NCI-H69 (cell line): ENCODE measurements around the gene RAB3GAP1.
"Not testable (repeated sequence)": the region's sequence is repeated elsewhere in the genome, so short reads cannot be mapped to it uniquely, and the experiment has no call there.

ENCODE experiments used
- DNase-seq: peaks from one replicate; lab custom pipeline; 2025; lab: John Stamatoyannopoulos, UW

The RAB3GAP1 gene

DNA sequence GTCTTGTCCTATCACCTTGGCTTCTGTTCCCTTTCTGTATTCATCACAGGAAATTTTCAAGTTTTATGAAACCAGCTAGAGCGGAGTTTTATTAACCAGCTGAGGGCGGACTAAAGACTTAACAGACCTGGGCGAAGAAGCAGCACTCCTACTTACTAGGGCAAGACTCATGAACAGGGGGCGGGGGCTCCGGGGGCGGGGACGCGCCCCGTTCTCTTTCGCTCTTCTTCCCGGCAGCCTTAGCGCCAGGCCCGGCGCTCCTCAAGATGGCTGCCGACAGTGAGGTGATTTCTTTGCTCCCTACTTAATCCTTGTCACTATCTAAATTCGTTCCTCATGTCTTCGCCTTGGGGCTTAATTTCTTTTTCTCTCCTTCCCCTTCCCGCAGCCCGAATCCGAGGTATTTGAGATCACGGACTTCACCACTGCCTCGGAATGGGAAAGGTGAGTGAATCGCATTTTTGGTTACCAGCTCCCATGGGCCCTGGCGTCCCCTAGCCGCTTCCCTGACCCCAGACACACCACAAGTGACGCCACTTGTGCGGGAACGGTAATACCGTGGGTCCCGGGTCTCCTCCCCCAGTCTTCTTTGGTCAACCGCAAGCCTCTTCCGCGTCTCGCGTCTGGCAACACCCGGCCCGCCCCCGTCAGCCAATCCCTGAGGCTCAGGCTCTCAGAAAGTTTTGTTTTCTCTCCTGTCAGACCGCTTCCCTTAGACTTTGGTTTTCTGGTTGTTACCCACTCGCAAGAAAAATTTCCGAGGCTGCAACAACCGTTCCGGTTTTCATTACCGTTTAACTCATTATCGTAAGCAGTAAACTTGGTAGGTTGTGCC lies at the start of gene RAB3GAP1:
RAB3GAP1 (plus strand) TSS at position 251 of the 835 bp plus-strand sequence; CDS start at position 267, 16 bp downstream.
- DNase-seq = peak; percentile 83

- DNase-seq = no peak
These were observed 49.3 kb upstream of the RAB3GAP1 start for GRCh38 chr2:135002836-135003235.

- peak; percentile 86 for DNase-seq
These were observed 47.9 kb upstream of the RAB3GAP1 start for GRCh38 chr2:135004005-135004746.

DNA sequence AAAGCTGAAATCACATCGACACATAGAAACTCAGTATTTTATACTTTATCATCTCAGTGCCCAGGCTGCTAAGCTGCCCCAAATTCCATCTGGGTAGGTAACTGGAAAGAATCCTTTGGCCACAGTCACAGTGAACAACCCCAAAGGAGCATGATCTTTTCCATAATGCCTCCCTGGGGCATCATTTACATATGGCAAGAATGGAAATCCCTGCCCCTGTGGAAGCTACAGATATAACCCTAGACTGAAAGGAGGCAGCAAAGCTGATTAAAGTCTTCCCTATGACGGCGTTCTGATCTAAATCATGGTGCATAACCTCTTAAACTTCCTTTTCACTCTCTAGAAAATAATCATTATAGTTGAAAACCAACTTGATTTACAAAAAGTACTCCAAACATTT lies 46.3 kb upstream of the RAB3GAP1 start:
- peak; percentile 5 for DNase-seq

GRCh38 chr2:135009339-135009738 lies 42.8 kb upstream of the RAB3GAP1 start:
- DNase-seq = no peak

GRCh38 chr2:135010200-135010942 lies 41.7 kb upstream of the RAB3GAP1 start:
- DNase-seq = no peak

GRCh38 chr2:135011633-135012032 lies 40.5 kb upstream of the RAB3GAP1 start:
- DNase-seq = no peak

DNA sequence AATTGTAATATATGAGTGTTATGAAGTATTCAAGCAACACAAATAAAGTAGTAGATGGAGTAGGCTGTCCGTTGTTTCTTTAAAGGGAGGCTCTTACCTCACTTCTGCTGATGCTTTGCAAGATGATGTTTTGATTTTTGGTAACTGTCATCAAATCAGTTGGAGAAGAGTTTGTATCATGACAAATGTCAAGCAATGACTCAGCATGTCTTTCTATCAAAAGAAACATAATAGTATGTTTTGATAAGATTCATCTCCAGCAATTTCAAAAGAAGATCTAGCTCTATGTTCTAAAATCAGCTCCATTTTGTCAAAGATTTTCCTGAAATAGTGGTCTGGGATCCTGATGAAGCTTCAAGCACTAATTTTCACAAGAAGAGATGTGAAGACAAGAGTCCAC lies 30.5 kb upstream of the RAB3GAP1 start:
- DNase-seq = no peak

DNA sequence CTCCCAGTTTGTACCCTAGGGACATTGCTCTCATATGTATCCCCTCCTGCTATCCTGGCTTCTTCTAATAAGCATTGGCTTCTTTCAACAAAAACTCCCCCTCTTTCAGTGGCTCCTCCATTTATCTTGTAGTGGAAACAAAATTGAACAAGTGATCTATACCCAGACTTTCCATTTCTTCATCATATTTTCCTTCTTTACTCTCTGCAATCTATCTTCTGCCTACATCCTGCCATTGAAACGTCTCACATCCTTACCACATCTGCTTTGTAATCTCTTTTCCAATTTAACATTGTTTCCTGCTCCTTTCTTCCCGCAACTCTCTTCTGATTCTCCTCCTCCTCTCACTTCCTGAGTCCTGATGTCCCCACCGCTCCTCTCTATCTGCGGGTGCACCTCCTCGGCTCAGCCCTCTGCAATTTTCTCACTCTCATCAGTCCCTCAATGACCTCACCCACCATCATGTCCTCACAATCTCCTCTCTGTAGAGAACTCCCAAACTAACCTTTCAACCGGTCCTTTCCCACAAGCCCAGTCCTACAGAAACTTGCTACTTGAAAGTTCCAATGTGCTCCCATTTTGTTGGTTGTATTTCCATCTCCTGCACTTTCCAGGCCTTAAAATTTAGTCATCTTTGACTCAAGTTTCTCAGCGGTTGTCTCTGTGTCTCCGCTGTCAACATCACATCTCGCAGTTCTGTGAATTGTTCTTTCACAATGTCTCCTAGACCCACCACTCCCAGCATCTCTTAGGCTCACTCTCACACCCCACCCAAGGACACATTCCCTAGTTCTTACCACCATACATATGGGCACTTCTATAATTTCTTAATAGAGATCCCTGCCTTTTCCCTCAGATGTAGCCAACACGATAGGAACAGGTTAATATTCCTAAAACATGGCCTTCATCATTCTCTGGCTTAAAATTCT lies 28.9 kb upstream of the RAB3GAP1 start:
- no peak for DNase-seq

DNA sequence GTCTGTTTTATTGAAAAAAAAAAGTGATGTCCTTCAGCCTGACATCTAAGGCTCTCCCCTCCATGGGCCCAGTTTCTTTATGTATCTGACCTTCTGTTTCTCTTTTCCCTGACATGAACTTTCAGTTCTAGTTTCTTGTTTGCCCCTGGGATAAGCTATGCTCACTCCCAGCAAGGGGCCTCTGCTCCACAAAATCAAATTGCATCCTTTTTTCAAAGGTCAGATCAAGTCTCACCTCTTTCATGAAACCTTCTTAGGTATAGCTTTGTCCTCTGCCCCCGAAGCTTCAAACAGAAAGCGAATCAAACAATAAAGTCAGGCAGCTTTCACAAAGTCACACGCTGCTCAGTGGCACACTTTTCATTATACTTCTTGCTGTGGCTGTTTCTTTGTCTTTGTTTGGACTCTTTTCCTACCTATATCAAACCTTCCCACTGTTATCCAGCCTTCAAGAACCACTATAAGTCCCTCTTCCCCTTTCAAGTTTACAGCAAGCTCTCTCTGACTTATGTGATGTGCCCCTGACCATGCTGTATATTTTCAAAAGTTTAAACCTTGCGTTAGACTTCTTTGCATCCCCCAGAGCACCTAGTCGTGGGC lies 28.1 kb upstream of the RAB3GAP1 start:
- no peak for DNase-seq

- no peak for DNase-seq
These were observed 22.5 kb upstream of the RAB3GAP1 start for GRCh38 chr2:135029481-135030134.

DNA sequence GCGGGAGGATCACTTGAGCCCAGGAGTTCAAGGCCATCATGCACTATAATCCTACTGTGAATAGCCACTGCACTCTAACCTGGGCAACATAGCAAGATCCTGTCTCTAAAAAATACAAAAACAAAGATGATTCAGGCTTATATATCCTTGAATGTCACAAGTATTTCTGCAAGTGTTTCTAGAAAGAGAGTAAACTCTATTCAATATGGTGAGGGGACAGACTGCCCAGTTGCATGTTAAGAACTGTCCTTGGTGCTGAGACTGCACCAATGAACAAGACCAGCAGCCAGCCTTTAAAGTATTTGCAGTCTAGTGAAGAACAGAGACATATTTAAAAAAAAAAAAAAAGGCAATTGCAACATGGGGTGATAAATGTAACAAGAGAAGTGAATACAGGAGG lies 21.3 kb upstream of the RAB3GAP1 start:
- no peak for DNase-seq

- not testable (repeated sequence) for DNase-seq
These were observed 18.9 kb upstream of the RAB3GAP1 start for GRCh38 chr2:135033216-135033615.

DNA sequence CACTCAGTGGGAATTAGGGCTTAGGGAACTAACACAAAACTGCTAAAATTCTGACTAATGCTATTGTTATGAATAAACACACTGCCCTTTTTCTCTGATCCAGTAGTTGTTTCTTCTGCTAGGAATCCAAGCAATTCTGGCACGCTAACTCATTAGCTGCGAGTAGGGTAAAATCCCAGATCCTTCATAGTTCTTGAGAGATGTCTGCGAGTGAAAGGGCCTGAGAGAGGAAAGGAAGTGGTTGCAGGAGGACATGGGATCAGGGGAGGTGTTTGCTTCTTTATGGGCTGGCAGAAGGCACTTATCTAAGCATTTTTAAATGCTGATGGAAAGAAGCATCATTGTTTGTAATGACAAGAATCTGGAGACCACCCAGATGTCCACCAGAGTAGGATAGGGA lies 14.3 kb upstream of the RAB3GAP1 start:
- no peak for DNase-seq

DNA sequence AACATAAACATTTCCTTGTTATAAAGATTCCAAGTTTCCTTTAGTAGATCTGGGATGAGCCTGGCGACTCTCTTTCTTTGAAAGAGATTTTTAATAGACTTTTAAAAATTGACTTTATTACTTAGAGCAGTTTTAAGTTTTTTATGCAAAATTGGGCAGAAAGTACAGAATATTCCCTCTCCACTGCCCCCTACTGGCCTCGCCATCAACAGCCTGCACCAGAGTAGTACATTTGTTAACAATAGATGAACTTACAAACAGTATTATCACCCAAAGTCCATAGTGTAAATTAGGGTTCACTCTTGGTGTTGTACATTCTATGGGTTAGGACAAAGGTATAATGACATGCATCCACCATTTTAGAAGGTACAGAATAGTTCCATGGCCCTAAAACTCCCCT lies 8.7 kb upstream of the RAB3GAP1 start:
- DNase-seq = no peak

- DNase-seq = peak; percentile 15
These were observed 4.8 kb upstream of the RAB3GAP1 start, which contains the start of gene MAP3K19 for GRCh38 chr2:135047300-135047699. Gene MAP3K19 (minus strand): TSS chr2:135047447. CDS start chr2:135024647, 22,800 bp downstream.

- DNase-seq = no peak
These were observed 4.0 kb upstream of the RAB3GAP1 start for GRCh38 chr2:135048122-135048521.

DNA sequence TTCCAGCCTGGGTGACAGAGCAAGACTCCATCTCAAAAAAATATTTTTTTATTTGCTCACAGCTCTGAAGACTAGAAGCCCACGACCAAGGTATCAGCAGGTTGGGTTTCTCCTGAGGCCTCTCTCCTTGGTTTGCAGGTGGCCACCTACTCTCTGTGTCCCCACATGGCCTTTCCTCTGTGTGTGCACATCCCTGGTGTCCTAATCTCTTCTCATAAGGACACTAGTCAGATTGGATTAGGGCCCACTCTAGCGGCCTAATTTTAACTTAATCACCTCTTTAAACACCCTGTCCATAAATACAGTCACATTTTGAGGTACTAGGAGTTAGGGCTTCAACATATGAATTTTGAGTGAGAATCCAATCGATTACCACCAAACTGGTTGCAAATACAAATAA lies 2.0 kb upstream of the RAB3GAP1 start:
- peak; percentile 13 for DNase-seq

GRCh38 chr2:135050684-135051083 lies 1.4 kb upstream of the RAB3GAP1 start:
- DNase-seq = no peak

DNA sequence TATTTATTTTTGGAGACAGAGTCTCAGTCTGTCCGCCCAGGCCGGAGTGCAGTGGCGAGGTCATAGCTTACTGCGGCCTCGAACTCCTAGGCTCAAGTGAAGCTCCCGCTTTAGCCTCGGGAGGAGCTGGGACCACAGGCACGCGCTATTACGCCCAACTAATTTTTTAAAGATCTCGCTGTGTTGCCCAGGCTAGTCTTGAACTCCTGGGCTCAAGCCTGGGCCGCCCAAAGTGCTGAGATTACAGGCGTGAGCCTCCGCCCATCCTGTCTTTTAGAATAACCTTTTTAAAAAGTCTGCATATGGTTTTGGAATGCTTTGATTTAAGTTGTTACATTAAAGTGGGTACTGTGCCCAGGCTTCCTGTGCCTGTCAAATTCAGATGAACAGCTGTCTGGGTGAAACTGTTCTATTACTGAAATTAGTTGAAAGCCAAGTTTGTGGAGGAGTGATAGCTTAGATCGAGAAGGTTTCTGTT lies 944 bp downstream of the RAB3GAP1 start:
- DNase-seq = peak; percentile 14
